ENCODE measurements around the gene SEC24B.
"Not testable (repeated sequence)": the region's sequence is repeated elsewhere in the genome, so short reads cannot be mapped to it uniquely, and the experiment has no call there.

SEC24B gene

GRCh38 chr4:109511414-109511813, 77.8 kb downstream of the SEC24B start:
- no peak for DNase-seq

- not testable (repeated sequence) for DNase-seq
These were observed 79.8 kb downstream of the SEC24B start for GRCh38 chr4:109513368-109513767.

- no peak for DNase-seq
These were observed 98.6 kb downstream of the SEC24B start for GRCh38 chr4:109532182-109532581.

- no peak for DNase-seq
These were observed 111.8 kb downstream of the SEC24B start for GRCh38 chr4:109545401-109545800.

- no peak for DNase-seq
These were observed 113.8 kb downstream of the SEC24B start for GRCh38 chr4:109547394-109547793.

- DNase-seq: no peak
These were observed 115.0 kb downstream of the SEC24B start for GRCh38 chr4:109548655-109549054.

- DNase-seq: no peak
These were observed 118.6 kb downstream of the SEC24B start for GRCh38 chr4:109552237-109552636.

GRCh38 chr4:109553130-109553529, 119.5 kb downstream of the SEC24B start:
- DNase-seq: no peak

- DNase-seq: no peak
These were observed 121.4 kb downstream of the SEC24B start for GRCh38 chr4:109554971-109555370.

GRCh38 chr4:109557433-109557832, 123.8 kb downstream of the SEC24B start:
- no peak for DNase-seq

- not testable (repeated sequence) for DNase-seq
These were observed 124.5 kb downstream of the SEC24B start for GRCh38 chr4:109558095-109558494.

- DNase-seq: no peak
These were observed 126.0 kb downstream of the SEC24B start for GRCh38 chr4:109559625-109559982.

- peak; percentile 1 for DNase-seq
These were observed 126.5 kb downstream of the SEC24B start, which contains the start of gene MCUB for GRCh38 chr4:109559983-109560686. MCUB (plus strand) TSS chr4:109560246; CDS start chr4:109560338, 92 bp downstream.

- peak; percentile 55 for DNase-seq
These were observed 127.3 kb downstream of the SEC24B start for GRCh38 chr4:109560687-109561461.

GRCh38 chr4:109562457-109563239, 129.0 kb downstream of the SEC24B start:
- no peak for DNase-seq

GRCh38 chr4:109571494-109571893, 137.9 kb downstream of the SEC24B start:
- no peak for DNase-seq

GRCh38 chr4:109572154-109572553, 138.5 kb downstream of the SEC24B start:
- no peak for DNase-seq

GRCh38 chr4:109574443-109574850, 140.8 kb downstream of the SEC24B start:
- DNase-seq: no peak

- DNase-seq: no peak
These were observed 141.6 kb downstream of the SEC24B start for GRCh38 chr4:109574931-109575804.

- DNase-seq: no peak
These were observed 142.8 kb downstream of the SEC24B start for GRCh38 chr4:109576462-109576861.

- DNase-seq: no peak
These were observed 145.2 kb downstream of the SEC24B start for GRCh38 chr4:109578846-109579245.

GRCh38 chr4:109579997-109580396, 146.4 kb downstream of the SEC24B start:
- DNase-seq: not testable (repeated sequence)

Measured in SIG-M5 (cell line).